NCI-H2196 (cell line): ENCODE measurements around the gene DDX41.
"Not testable (repeated sequence)": the region's sequence is repeated elsewhere in the genome, so short reads cannot be mapped to it uniquely, and the experiment has no call there.

Experiments
- DNase-seq: peaks from one replicate; lab custom pipeline; 2025; ENCODE audit not compliant: unreplicated experiment; lab: John Stamatoyannopoulos, UW

DDX41 gene

GRCh38 chr5:177537389-177538361, 20.9 kb upstream of the DDX41 start:
- no peak for DNase-seq

- DNase-seq: no peak
Observed at GRCh38 chr5:177536386-177536785, 19.6 kb upstream of the DDX41 start.

GRCh38 chr5:177535125-177535524, 18.4 kb upstream of the DDX41 start:
- DNase-seq: no peak

- DNase-seq: not testable (repeated sequence)
Observed at GRCh38 chr5:177534433-177534832, 17.7 kb upstream of the DDX41 start.

- DNase-seq: no peak
Observed at GRCh38 chr5:177531209-177531940, 14.6 kb upstream of the DDX41 start.

- no peak for DNase-seq
Observed at GRCh38 chr5:177530638-177531037, 13.9 kb upstream of the DDX41 start.

- no peak for DNase-seq
Observed at GRCh38 chr5:177529247-177530203, 12.8 kb upstream of the DDX41 start.

- DNase-seq: no peak
Observed at GRCh38 chr5:177528631-177529030, 11.9 kb upstream of the DDX41 start.

- no peak for DNase-seq
Observed at GRCh38 chr5:177527595-177527994, 10.8 kb upstream of the DDX41 start.

GRCh38 chr5:177526791-177527190, 10.0 kb upstream of the DDX41 start:
- no peak for DNase-seq

- DNase-seq: no peak
Observed at GRCh38 chr5:177526191-177526590, 9.4 kb upstream of the DDX41 start.

- no peak for DNase-seq
Observed at GRCh38 chr5:177524941-177525655, 8.3 kb upstream of the DDX41 start.

GRCh38 chr5:177524539-177524900, 7.8 kb upstream of the DDX41 start:
- no peak for DNase-seq

- DNase-seq: no peak
Observed at GRCh38 chr5:177523711-177524538, 7.2 kb upstream of the DDX41 start.

GRCh38 chr5:177520916-177521513, 4.3 kb upstream of the DDX41 start:
- no peak for DNase-seq

GRCh38 chr5:177520271-177520670, 3.5 kb upstream of the DDX41 start:
- DNase-seq: no peak

- no peak for DNase-seq
Observed at GRCh38 chr5:177519463-177520235, 2.9 kb upstream of the DDX41 start.

- no peak for DNase-seq
Observed at GRCh38 chr5:177515580-177515979, 1.2 kb downstream of the DDX41 start.
